Gastrocnemius medialis (tissue), 4 donors: ENCODE results near the gene HIP1. TPM values are rescaled to one million over a fixed set of nuclear protein-coding genes. Genes with fewer than 3 reads are reported as not detected.

ENCODE experiments used
- ATAC-seq, 2 donors: fragments of 150-250 bp; one replicate each; pipeline ENCODE4 v1.9.1; 2016
- DNase-seq, 2 donors: peaks; one replicate each; pipeline ENCODE4 v3.0.0-alpha.2; 2019
- H3K27ac ChIP-seq, 4 donors: fragments of 200-600 bp; sonication (generic); 1 replicate in 1 of 4; 2 replicates in 3 of 4; pipeline ENCODE4 v1.5.1; 2016 to 2018; ENCODE audit warnings: mild to moderate bottlenecking in 2 of 4, moderate library complexity in 1 of 4
- H3K27me3 ChIP-seq, 3 donors: fragments of 200-600 bp; sonication (generic) in 2 of 3; 1 replicate in 1 of 3; 2 replicates in 2 of 3; pipeline versions ENCODE4 v1.5.1 to v1.6.0; 2016 to 2019; ENCODE audit warnings: mild to moderate bottlenecking in 1 of 3, moderate library complexity in 1 of 3
- H3K36me3 ChIP-seq, 2 donors: fragments of 200-600 bp; sonication (generic) in 1 of 2; one replicate each; pipeline ENCODE4 v1.5.1; 2017 to 2018
- H3K4me1 ChIP-seq, 2 donors: fragments of 200-600 bp; sonication (generic) in 1 of 2; one replicate each; pipeline ENCODE4 v1.5.1; 2016 to 2017; ENCODE audit warnings: mild to moderate bottlenecking in 2 of 2
- H3K4me3 ChIP-seq, 4 donors: fragments of 200-600 bp; sonication (generic) in 3 of 4; 1 replicate in 1 of 4; 2 replicates in 3 of 4; pipeline ENCODE4 v1.5.1; 2016 to 2019; ENCODE audit warnings: mild to moderate bottlenecking in 2 of 4
- H3K9me3 ChIP-seq, 3 donors: fragments of 200-600 bp; sonication (generic) in 2 of 3; 1 replicate in 1 of 3; 2 replicates in 2 of 3; pipeline ENCODE4 v1.5.1; 2016 to 2019
- POLR2A ChIP-seq, 2 donors: fragments of 450-650 bp; IDR thresholded peaks; one replicate each; pipeline ENCODE4 v1.6.1; 2017; ENCODE audit warnings: antibody characterized with exemption in 2 of 2, mild to moderate bottlenecking in 2 of 2, moderate library complexity in 2 of 2
- in situ Hi-C, 4 donors: fragments of 200-750 bp; cut with MboI; loops; one replicate each; pipeline versions ENCODE4 v1.15.0 to v1.8.0; 2017; ENCODE audit warnings: low sequenced_read_pairs in 4 of 4
- intact Hi-C: fragments of 100-400 bp; cut with DNase I; formaldehyde crosslinking; loops from one replicate; pipeline ENCODE4 v1.15.1; 2023; ENCODE audit warnings: low total_unique reads
- total RNA-seq, 4 donors: library from RNA; depleted of rRNA; stranded (reverse); fragments of >200 nt; gene quantifications; one replicate each; pipeline versions ENCODE4 v1.1.0 to v1.2.3, GENCODE V29; 2016
- TF ChIP-seq, protein P1 (sequence below), 5 experiments: fragments of 450-650 bp in 3 of 5; fragments of 200-600 bp in 2 of 5; sonication (generic) in 2 of 5; IDR thresholded peaks in 4 of 5; conservative IDR thresholded peaks in 1 of 5; 1 replicate in 4 of 5; 2 replicates in 1 of 5; pipeline ENCODE4 v1.5.1; 2016 to 2019; ENCODE audit warnings: antibody characterized with exemption in 5 of 5, mild to moderate bottlenecking in 3 of 5, moderate library complexity in 3 of 5

HIP1 gene
- total RNA-seq, 4 donors from 2014 or later, result 5.8 to 11.1 (median 7.9) TPM

- intact Hi-C loops (no loop called here), in situ Hi-C loops (no loop called here)
- Histone ChIP-seq H3K36me3 (peaks cover 0 to 32% of the 10 kb centered on the region in 2 donors), H3K4me1 (peaks cover 3 to 5% of the 10 kb centered on the region in 2 donors), H3K9me3 (no peaks in the 10 kb centered on the region), H3K4me3 (no peak overlapping the region), H3K27ac (no peak overlapping the region), H3K27me3 (no peaks in the 10 kb centered on the region)
- TF ChIP-seq POLR2A (IDR thresholded peaks at IDR 0.05), result no peak
- TF ChIP-seq, protein P1, sequence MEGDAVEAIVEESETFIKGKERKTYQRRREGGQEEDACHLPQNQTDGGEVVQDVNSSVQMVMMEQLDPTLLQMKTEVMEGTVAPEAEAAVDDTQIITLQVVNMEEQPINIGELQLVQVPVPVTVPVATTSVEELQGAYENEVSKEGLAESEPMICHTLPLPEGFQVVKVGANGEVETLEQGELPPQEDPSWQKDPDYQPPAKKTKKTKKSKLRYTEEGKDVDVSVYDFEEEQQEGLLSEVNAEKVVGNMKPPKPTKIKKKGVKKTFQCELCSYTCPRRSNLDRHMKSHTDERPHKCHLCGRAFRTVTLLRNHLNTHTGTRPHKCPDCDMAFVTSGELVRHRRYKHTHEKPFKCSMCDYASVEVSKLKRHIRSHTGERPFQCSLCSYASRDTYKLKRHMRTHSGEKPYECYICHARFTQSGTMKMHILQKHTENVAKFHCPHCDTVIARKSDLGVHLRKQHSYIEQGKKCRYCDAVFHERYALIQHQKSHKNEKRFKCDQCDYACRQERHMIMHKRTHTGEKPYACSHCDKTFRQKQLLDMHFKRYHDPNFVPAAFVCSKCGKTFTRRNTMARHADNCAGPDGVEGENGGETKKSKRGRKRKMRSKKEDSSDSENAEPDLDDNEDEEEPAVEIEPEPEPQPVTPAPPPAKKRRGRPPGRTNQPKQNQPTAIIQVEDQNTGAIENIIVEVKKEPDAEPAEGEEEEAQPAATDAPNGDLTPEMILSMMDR (IDR thresholded peaks at IDR 0.05 in 4 of 5, conservative IDR thresholded peaks at IDR 0.05 in 1 of 5), result no peak
- ATAC-seq (no peak), DNase-seq (no peak)
Observed at GRCh38 chr7:75536491-75536890, 202.2 kb downstream of the HIP1 start.

GRCh38 chr7:75534727-75535307 is 203.9 kb downstream of the HIP1 start:
- Histone ChIP-seq H3K4me3 (no peak overlapping the region), H3K36me3 (peaks cover 0 to 28% of the 10 kb centered on the region in 2 donors), H3K4me1 (peaks cover 6 to 7% of the 10 kb centered on the region in 2 donors), H3K9me3 (no peaks in the 10 kb centered on the region), H3K27ac (no peak overlapping the region), H3K27me3 (no peaks in the 10 kb centered on the region)
- no peak for TF ChIP-seq POLR2A (IDR thresholded peaks at IDR 0.05)
- TF ChIP-seq, protein P1 (IDR thresholded peaks at IDR 0.05 in 4 of 5, conservative IDR thresholded peaks at IDR 0.05 in 1 of 5), result no peak
- DNase-seq, result no peak
- no peak for ATAC-seq
- in situ Hi-C loops (no loop called here), intact Hi-C loops (loop anchor here (5.0 kb wide), 1 partner anchor 102 kb away; no protein-coding TSS in a partner anchor)

DNA sequence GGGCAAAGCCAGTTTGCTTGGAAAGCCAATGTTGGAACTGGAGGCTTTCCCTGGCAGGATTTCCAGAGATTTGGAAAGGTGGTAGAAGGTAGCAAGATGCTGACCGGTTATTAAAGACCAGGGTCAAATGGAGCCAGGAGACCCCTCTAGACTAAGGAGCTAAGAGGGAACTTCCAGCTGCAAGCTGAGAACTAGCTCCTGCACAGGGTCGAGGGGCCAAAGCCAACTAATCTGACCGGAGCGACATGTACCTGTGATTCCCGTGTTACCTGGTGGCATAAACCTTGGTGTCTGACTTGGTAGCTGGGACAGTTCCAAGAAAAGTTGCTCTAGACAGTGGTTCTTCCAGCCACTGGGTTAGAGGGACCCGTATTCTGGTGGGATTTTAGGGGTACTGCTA is 204.8 kb downstream of the HIP1 start:
- Histone ChIP-seq H3K4me1 (peaks cover 6 to 7% of the 10 kb centered on the region in 2 donors), H3K27me3 (no peaks in the 10 kb centered on the region)

GRCh38 chr7:75532639-75533038 is 206.1 kb downstream of the HIP1 start:
- Histone ChIP-seq H3K4me1 (peaks cover 9 to 12% of the 10 kb centered on the region in 2 donors), H3K4me3 (no peak overlapping the region), H3K36me3 (peaks cover 0 to 10% of the 10 kb centered on the region in 2 donors), H3K9me3 (no peaks in the 10 kb centered on the region), H3K27me3 (no peaks in the 10 kb centered on the region), H3K27ac (no peak overlapping the region)
- DNase-seq (no peak), ATAC-seq (no peak)
- TF ChIP-seq POLR2A (IDR thresholded peaks at IDR 0.05), result no peak
- TF ChIP-seq, protein P1 (IDR thresholded peaks at IDR 0.05 in 4 of 5, conservative IDR thresholded peaks at IDR 0.05 in 1 of 5), result no peak
- in situ Hi-C loops, result no loop called here
- intact Hi-C loops, result loop anchor here (5.0 kb wide), 1 partner anchor 105 kb away; no protein-coding TSS in a partner anchor

More for the DNA sequence above, 204.8 kb downstream of the HIP1 start:
- no peaks in the 10 kb centered on the region for H3K9me3 ChIP-seq
- TF ChIP-seq POLR2A (IDR thresholded peaks at IDR 0.05), result no peak
- TF ChIP-seq, protein P1 (IDR thresholded peaks at IDR 0.05 in 4 of 5, conservative IDR thresholded peaks at IDR 0.05 in 1 of 5), result no peak
- H3K36me3 ChIP-seq, result peaks cover 0 to 19% of the 10 kb centered on the region in 2 donors
- in situ Hi-C loops, result no loop called here
- no peak overlapping the region for H3K27ac ChIP-seq
- no peak overlapping the region for H3K4me3 ChIP-seq
- DNase-seq (no peak), ATAC-seq (no peak)
- intact Hi-C loops, result loop anchor here (5.0 kb wide), 1 partner anchor 103 kb away; no protein-coding TSS in a partner anchor
